Kidney epithelial cell (primary cell): ENCODE results near the gene USP47. TPM values are rescaled to one million over a fixed set of nuclear protein-coding genes. Genes with fewer than 3 reads are reported as not detected.
A peak's percentile ranks its signal among the peaks of the same experiment; 100 is the strongest.

Source experiments
- DNase-seq: peaks from one replicate; pipeline ENCODE4 v3.0.0-alpha.2; 2010; ENCODE audit warnings: low read depth
- H3K27me3 ChIP-seq: 2 replicates; pipeline ENCODE4 v1.6.0; 2011; ENCODE audit warnings: low read length; ENCODE audit not compliant: control insufficient read depth, insufficient read depth
- H3K36me3 ChIP-seq: 2 replicates; pipeline ENCODE4 v1.5.1; 2011; ENCODE audit warnings: low read length; ENCODE audit not compliant: control insufficient read depth, insufficient read depth
- H3K4me3 ChIP-seq: 2 replicates; pipeline ENCODE4 v1.5.1; 2011; ENCODE audit warnings: low read depth, mild to moderate bottlenecking, control low read depth, low read length
- total RNA-seq: library from RNA; depleted of rRNA; stranded (reverse); fragments of >200 nt; gene quantifications from 2 replicates; pipeline ENCODE4 v1.2.3, GENCODE V29; 2015
- TF ChIP-seq, protein P1 (sequence below): IDR thresholded peaks from 2 replicates; pipeline ENCODE4 v1.5.1; 2011; ENCODE audit warnings: mild to moderate bottlenecking, moderate library complexity, low read length, control low read depth, inconsistent platforms; ENCODE audit not compliant: insufficient read depth, poor library complexity, severe bottlenecking

The USP47 gene
- total RNA-seq, 1 donor from 2014 or later: 46.3 TPM

DNA sequence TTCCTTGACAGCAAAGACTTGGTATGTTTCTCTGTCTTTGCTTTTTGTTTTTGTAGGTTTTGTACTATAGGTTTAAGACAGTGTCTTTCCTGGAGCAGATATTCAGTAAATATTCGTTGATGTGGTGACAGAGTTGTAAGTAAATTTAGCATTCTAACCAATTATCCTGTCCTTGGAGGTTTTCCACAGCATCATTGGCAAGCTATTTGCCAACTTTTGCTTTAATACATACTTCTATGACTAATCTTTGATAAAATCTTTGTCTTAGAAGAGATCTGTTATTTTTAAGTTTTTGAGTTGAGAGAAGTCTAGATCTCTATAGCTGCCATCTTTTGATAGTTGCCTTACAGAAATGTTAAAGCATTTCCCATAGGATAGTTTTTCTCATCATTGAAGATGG, 3.8 kb downstream of the USP47 start:
- Histone ChIP-seq H3K27me3 (no peaks in the 10 kb centered on the region), H3K4me3 (no peak overlapping the region), H3K36me3 (no peaks in the 10 kb centered on the region)
- no peak for DNase-seq
- TF ChIP-seq, protein P1, sequence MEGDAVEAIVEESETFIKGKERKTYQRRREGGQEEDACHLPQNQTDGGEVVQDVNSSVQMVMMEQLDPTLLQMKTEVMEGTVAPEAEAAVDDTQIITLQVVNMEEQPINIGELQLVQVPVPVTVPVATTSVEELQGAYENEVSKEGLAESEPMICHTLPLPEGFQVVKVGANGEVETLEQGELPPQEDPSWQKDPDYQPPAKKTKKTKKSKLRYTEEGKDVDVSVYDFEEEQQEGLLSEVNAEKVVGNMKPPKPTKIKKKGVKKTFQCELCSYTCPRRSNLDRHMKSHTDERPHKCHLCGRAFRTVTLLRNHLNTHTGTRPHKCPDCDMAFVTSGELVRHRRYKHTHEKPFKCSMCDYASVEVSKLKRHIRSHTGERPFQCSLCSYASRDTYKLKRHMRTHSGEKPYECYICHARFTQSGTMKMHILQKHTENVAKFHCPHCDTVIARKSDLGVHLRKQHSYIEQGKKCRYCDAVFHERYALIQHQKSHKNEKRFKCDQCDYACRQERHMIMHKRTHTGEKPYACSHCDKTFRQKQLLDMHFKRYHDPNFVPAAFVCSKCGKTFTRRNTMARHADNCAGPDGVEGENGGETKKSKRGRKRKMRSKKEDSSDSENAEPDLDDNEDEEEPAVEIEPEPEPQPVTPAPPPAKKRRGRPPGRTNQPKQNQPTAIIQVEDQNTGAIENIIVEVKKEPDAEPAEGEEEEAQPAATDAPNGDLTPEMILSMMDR: no peak

DNA sequence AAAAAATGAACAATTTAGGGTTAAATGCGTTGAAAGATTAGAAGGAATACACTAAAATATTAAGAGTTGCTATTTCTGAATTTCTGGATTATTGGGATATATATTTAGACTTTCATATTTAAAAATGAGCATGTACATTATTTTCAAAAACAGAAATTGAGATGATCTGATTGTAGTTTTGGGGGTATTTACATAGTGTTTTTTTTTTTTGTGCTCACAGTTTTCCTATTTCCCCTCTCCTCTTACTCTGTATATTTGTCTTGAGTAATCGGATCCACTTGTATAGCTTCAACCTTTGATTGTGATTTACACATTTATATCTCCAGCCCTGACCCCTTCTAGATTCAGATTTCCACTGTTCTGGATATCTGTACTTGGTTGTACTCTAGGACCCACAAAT, 5.3 kb downstream of the USP47 start:
- no peaks in the 10 kb centered on the region for H3K27me3 ChIP-seq
- H3K36me3 ChIP-seq: no peaks in the 10 kb centered on the region
- no peak overlapping the region for H3K4me3 ChIP-seq
- no peak for DNase-seq
- TF ChIP-seq, protein P1: no peak

DNA sequence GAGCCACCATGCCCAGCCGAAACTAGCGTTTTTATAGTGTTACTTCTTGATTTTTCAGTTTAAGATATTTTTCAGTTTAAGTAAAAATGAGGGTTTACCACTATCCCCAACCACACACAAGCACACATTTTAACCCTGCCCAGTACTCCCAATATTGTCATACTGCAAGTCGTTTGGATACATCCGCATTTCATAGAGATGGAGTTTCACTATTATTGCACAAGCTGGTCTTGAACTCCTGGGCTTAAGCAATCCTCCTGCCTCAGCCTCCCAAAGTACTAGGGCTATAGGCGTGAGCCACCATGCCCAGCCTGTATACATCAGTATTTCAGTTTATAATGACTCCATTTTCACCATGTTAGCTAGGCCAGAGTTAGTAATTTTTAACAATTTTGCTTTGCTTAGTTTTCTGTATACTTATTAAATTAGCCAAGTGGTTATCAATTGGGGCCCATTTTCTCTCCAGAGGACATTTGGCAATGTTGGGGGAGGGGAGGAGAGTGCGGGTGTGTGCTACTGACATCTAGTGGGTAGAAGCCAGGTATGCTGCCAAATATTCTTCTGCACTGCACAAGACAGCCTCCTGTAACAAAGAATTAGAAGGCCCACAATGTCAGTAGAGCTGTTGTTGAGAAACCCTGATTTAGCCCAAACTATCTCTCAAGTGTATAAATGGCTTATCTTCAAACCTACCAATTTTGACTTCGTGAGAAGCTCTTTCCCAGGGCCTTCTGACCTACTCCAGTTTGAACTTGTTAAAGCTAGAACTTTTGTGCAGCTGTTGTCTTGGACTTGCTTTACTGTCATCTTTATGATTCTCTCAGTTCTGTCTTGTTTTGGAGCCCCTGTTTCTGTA, 7.3 kb downstream of the USP47 start:
- TF ChIP-seq, protein P1: peak; percentile 83
- no peak for DNase-seq
- Histone ChIP-seq H3K4me3 (no peak overlapping the region), H3K36me3 (no peaks in the 10 kb centered on the region), H3K27me3 (no peaks in the 10 kb centered on the region)

DNA sequence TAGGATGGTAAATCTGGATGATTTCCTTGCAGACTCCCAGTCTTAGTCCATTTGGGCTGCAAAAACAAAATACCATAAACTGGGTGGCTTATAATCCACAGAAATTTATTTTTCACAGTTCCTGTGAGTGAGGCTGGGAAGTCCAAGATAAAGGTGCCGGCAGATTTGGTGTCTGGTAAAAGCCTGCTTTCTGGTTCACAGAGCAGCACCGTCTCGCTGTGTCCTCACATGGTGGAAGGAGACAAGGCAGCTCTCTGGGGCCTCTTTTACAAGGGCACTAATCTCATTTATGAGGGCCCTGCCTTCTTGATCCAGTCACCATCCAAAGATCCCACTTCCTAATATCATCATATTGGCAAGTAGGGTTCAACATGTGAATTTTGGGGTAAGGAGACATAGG, 8.9 kb downstream of the USP47 start:
- Histone ChIP-seq H3K36me3 (no peaks in the 10 kb centered on the region), H3K27me3 (no peaks in the 10 kb centered on the region), H3K4me3 (no peak overlapping the region)
- TF ChIP-seq, protein P1: no peak
- no peak for DNase-seq

DNA sequence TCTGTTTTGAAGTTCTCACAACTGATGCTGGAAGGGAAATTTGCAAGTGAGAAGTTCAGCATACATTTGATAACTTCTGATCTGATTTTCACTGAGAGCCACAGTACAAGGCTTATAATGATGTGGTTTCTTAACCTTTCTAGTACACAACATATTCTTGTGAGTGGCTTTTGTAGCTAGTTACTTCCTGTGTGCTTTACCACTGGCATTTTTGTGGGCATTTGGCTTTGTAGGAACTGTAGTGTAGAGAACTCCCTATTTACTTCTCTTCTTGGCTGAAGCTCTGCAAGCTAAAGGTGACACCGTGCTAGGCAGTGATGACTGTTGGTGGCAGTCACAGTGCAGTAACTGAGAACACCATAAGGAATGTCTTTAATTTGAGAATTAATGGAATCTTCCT, 14.9 kb downstream of the USP47 start:
- no peaks in the 10 kb centered on the region for H3K27me3 ChIP-seq
- TF ChIP-seq, protein P1: no peak
- DNase-seq: no peak
- H3K36me3 ChIP-seq: no peaks in the 10 kb centered on the region
- no peak overlapping the region for H3K4me3 ChIP-seq

DNA sequence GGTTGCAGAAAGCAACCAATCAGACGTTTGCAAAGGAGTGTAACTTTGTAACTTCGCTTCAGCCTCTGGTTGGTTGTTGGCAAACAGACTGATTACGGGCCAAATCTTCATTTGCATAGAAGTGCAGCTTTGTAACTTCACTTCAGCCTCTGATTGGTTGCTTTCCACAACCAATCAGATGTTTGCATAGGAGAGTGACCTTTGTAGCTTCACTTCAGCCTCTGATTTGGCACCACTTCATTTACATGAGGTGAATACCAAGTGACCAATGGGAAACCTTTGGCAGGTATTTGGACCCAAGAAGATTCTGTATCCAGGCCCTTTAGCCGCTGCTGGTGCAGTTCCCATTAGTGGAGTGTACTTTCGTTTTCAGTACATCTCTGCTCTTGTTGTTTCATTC, 16.0 kb downstream of the USP47 start:
- Histone ChIP-seq H3K36me3 (no peaks in the 10 kb centered on the region), H3K4me3 (no peak overlapping the region), H3K27me3 (no peaks in the 10 kb centered on the region)
- TF ChIP-seq, protein P1: no peak
- DNase-seq: no peak
